Cortex of kidney (tissue), 1 donor: ENCODE data around the gene CACNA1A.

Experiments used
- DNase-seq: peaks from one replicate; lab custom pipeline; 2025; lab: John Stamatoyannopoulos, UW

The CACNA1A gene

GRCh38 chr19:13234518-13234917 lies 271.8 kb downstream of the CACNA1A start:
- DNase-seq = no peak

- DNase-seq = no peak
Measured at GRCh38 chr19:13231663-13232062, 274.6 kb downstream of the CACNA1A start.

- no peak for DNase-seq
Measured at GRCh38 chr19:13229246-13229645, 277.0 kb downstream of the CACNA1A start.

GRCh38 chr19:13228561-13228960 lies 277.7 kb downstream of the CACNA1A start:
- no peak for DNase-seq

DNA sequence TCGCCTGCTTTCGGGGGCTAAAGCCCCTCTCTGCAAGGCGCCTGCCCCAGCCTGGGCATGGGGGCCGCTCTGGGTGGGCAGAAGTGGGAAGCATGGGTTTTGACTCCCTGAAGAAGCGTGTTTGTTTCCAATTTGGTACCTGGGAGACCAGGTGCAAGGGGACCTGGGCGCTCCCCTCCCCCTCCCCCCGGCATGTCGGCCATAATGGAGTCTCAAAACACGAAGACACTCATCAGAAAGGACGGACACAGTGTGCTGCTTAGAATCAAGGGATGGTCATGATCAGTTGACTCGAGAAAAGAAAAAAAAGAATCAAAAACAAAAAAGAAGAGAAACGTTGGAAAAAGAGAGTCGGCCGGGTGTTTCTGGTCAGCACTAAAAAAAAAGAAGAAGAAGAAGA lies 279.3 kb downstream of the CACNA1A start:
- DNase-seq = no peak

DNA sequence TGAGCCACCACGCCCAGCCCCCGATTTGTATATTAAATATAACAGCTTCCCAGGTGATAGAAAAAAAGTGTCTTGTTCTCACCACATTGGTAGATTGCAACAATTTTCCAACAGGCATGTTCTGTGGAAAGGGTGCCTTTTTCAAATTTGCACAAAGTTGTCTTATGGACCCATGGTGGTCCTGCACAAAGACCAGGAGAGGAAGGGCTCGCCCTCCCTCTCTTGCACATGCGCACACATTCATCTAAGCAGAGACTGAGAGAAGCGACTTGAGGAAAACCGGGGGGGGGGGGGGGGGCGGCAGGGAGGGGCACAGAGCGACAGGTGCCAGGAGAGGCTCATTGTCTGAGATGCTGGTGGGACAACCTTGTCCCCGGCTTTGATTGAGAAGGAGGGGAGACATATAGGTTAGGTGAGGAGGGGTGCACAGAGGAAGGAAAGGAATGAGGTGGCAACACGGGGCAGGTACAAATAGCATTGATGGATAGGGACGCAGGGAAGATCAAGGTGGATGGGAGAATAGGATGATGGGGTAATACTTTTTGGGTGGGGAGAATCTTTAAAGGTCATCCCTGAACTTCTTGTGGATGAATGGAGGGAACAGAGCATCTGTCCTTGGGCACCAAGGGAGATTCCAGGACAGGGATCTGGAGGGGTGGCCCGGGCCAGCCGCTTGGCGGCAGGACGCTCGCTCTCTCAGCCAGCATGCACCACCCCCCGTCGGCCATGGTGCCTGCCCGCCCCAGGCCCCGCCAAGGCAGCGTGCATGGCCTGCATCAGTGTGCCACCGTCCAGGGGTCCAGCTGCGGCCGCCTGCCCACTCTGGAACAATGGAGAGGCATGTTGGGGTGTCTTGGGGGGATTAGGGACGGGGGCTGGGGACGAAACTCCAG lies 280.1 kb downstream of the CACNA1A start:
- no peak for DNase-seq

DNA sequence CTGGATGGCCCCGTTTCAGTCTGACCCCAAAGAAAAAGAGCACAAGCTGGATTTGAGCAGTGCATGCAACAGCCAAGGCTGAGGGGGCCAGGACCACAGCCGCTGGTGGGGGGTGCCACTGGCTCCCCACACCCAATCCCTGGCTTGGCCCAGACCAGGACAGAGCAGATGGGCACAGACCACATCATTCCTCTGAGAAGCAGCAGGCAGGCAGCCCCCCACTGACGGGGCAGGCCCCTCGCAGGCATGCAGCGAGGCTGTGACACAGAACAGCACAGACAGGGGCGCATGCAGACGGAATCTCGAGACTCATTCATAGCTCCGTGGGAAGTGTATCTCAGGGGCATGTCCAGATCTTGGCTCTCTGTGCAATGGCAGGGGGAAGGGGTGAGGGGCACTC lies 281.2 kb downstream of the CACNA1A start:
- DNase-seq = no peak

GRCh38 chr19:13220847-13221246 lies 285.4 kb downstream of the CACNA1A start:
- DNase-seq = no peak

DNA sequence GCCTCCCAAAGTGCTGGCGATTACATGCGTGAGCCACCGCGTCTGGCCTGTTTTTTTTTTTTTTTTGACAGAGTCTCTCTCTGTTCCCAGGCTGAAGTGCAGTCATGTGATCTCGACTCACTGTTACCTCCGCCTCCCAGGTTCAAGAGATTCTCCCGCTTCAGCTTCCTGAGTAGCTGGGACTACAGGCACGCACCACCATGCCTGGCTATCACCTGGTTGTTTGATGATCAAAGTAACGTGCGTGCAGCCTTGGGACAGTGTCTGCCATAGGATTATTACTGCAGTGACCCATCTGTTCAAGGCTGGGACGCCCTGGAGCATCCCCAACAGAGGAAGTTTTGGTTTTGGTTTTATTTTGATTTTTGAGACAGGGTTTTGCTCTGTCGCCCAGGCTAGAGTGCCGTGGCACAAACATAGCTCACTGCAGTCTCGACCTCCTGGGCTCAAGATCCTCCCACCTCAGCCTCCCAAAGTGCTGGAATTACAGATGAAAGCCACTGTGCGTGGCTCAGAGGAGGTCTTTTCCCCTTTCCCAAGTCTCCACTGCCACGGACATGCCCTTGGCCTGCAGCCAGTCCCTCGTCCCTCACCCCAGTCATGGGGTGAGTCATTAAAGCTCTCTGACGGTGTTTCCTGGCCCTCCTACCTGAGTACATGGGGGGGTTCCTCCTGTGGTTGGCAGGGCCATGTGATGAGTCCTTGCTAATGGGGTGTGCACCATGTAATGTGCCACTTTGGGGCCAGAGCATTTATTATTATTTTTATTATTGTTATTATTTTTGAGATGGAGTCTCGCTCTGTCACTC lies 290.5 kb downstream of the CACNA1A start:
- DNase-seq = no peak

GRCh38 chr19:13214036-13214730 lies 292.1 kb downstream of the CACNA1A start:
- DNase-seq = no peak

DNA sequence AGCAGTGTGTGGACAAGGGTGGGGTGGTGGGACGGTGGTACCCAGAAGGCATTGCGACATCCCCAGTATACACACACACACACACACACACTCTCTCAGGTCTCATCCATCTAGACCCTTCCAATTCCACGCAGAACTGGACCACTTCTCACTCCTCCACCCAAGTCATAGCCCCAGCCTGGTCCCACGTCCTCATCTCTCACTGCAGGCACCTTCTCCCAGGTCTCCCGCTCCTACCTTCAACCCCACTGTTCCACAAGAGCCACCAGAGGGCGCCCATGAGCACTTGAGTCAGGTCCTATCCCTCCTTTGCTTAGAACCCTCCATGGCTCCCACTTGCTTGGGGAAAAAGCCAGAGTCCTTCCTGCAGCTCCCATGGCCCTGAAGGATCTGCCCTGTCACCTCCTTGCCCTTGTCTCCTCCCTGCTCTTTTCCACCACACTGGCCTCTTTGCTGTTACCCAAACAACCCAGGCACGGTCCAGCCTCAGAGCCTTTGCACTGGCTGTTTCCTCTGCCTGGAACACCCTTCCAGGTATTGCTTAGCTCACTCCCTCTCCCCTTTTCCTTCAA lies 293.4 kb downstream of the CACNA1A start:
- no peak for DNase-seq

DNA sequence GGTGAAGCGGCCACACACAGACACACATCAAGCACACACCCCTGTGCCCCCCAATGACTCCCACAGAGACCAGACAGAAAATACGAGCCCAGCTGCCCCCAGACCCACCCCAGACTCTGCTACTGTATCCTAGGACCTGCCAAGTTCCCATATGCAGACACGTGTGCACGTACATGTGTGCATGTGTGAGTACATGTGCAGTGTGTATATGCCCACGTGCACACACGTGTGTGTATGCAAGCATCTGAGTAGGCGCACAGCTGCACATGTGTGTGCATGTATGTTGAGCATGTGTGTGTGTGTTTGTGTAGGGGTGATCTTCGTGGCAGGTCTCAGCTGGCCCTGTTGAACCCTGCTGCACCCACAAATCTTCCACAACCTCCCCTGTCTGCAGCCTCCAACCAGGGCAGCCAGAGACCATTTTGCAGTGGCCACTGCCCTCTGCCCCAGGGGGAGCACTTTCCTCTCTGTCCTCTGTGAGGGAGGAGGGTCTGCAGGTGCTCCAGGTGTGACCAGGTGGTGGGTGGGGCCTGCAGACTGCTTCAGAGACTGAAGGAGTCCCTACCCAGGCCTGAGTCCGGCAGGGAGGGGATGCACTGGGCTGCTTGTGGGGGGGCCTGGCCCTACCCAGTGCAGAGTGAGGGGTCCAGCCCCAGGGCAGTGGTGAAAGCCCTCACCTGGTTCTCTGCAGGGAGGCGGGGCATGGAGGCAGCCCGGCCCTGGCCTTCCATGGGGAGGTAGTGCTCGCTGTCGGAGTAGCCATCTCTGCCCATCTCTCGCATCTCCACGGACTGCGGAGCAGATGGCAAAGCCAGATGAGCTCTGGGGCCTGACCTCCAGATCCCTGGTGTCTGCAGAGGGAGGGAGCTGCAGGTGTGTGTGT lies 294.6 kb downstream of the CACNA1A start:
- no peak for DNase-seq

GRCh38 chr19:13210941-13211340 lies 295.3 kb downstream of the CACNA1A start:
- DNase-seq = no peak

DNA sequence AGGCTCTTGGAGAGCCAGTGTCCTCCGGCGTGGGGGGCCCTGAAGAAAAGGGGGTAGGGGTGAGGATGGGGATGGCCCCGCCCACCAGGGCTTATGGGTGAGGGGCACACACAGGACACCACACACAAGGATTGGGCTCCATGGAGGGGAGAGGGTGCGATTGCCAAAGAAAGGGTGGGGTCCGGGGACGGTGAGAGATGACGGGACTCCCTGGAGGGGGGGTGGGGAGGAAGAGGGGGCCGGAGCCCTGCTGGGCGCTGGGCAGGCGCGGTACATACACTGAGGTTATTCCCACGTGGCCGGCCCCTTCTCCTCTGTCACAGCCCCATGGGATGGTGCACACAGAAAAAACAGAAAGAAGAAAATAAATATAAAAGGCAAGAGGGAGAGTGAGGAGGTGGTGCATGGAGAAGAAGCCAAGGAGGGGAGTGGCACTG lies 295.9 kb downstream of the CACNA1A start:
- DNase-seq = no peak

DNA sequence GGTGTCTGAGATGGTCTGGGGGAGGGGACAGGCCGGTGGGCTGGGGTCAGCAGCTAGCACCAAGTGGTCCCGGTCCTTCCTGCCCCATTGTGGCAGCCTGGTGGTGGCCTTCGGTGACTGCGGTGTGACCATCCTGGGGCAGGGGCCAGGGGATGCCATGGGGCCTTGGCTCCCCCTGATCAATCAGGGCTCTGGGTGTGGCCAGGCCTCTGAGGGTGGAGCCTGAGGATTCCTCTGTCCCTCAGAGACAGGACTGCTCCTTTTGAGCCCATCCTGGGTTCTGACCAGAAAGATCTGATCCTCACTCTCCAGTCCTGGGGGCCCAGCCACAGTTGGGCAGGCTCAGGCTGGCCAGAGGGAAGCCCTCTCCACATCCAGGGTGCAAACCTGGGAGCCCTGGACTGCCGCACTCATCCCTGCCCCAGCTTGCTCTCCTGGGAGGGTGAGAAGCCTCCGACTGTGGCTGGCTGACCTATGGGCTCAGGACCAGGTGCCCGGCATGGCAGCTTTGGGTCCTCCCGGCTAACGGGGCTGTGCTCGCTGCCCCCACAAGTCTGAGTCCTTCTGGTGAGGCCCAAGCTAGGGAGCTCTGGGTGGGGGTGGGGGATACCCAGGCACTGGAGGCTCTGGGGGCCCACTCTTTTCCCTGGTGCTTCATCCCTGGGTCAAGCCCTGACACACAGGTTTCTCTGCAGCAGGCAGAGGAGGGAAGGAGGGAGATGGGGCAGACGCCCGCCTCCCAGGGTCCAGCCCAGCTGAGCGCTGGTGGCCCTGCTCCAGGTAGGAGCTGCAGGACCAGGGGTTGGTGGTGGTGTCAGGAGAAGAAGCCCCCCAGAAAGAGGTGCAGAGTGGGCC lies 296.6 kb downstream of the CACNA1A start:
- DNase-seq = no peak

DNA sequence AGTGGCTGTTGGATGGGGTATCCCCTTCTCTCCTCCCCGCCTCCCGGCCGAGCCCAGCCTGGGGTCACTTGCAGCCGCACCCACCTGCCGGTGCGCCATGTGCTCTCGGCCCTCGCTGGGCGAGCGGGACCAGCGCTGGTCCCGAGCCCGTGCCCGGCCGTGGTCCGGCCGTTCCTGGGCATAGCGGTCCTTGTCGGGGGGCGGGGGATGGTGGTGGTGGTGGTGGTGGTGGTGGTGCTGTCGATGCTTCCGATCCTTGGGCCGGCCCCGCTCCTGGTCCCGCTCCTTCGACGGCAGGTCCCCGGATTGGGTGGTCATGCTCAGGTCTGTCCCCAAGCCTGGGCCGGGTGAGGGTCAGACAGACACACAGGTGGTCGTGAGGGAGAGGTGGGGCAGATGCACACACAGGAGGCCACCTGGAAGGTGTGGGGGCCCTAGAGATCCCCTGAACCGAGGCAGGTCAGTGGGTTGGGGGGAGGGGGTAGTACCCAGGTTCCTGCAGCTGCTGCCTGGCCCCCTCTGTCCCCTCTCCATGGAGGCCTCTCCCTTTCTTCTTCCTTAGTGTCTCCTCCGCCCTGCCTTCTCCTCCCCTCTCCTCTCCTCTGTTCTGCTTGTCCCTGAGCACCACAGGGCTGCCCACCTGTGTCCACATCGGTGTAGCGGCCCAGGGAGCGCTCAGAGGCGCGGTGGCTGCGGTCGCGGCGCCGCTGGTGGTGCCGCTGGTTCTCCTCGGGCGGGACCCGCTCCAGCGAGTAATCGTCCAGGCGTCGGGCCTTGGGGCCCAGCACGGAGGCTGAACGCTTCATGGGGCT lies 297.4 kb downstream of the CACNA1A start:
- DNase-seq = no peak

- no peak for DNase-seq
Measured at GRCh38 chr19:13207846-13208671, 298.2 kb downstream of the CACNA1A start.

DNA sequence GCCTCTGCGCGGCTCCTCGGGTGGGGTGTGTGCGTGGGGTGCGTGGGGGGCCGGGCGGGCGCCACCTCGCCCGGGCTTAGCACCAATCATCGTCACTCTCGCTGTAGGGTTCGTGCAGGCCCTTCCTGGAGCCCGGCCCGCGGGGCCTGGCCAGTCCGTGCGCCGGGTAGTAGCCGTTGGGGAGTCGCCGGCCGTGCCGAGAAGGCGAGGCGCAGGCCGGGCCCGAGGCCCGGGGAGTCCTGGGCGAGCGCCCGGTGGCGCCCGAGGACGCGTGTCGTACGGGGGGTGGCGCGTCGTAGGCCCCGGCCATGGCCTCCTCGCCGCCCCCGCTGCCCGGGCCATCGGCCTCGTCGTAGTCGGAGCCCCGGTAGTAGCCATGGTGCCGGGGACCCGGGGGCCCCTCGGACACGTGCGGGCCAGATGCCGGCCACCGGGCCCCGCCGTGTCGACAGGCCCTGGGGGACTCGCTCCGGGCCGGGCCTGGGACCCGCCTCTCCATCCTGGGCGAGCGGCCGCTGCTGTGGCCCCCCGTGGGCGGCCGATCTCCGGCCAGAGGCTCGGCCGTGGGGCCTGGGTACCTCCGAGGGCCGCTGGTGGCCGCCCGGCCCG lies 298.9 kb downstream of the CACNA1A start:
- no peak for DNase-seq
